ENCODE results near the gene GVQW3. TPM values are rescaled to one million over a fixed set of nuclear protein-coding genes. Genes with fewer than 3 reads are reported as not detected.

The GVQW3 gene
- total RNA-seq, 1 donor from 2014 or later = 0.60 TPM

GRCh38 chr11:76444384-76445120 is 63.4 kb downstream of the GVQW3 start, which contains the start of gene EMSY:
Gene EMSY (plus strand): TSS chr11:76445018. CDS start chr11:76446939, 1,921 bp downstream.
- ATAC-seq (peak; percentile 93), DNase-seq (ENCODE audit: low spot score) (peak; percentile 98)

- peak; percentile 72 for DNase-seq (ENCODE audit: low spot score)
- ATAC-seq = peak; percentile 60
These were observed 64.3 kb downstream of the GVQW3 start for GRCh38 chr11:76445121-76446084.

- no peak for DNase-seq (ENCODE audit: low spot score)
- ATAC-seq = no peak
These were observed 67.4 kb downstream of the GVQW3 start for GRCh38 chr11:76448506-76448905.

GRCh38 chr11:76453248-76453647 is 72.1 kb downstream of the GVQW3 start:
- DNase-seq (ENCODE audit: low spot score) (no peak), ATAC-seq (no peak)

- ATAC-seq (no peak), DNase-seq (ENCODE audit: low spot score) (no peak)
These were observed 74.2 kb downstream of the GVQW3 start for GRCh38 chr11:76455331-76455730.

- ATAC-seq (no peak), DNase-seq (ENCODE audit: low spot score) (no peak)
These were observed 74.8 kb downstream of the GVQW3 start for GRCh38 chr11:76455931-76456330.

GRCh38 chr11:76456571-76456970 is 75.4 kb downstream of the GVQW3 start:
- no peak for DNase-seq (ENCODE audit: low spot score)

More at GRCh38 chr11:76456571-76456970, 75.4 kb downstream of the GVQW3 start:
- ATAC-seq = no peak

Other genes with a start within 250 kb of the GVQW3 start
- gene WNT11, start 174.8 kb upstream of the GVQW3 start, total RNA-seq = 3.4 TPM
- gene THAP12, start 191 bp upstream of the GVQW3 start, total RNA-seq = 11.0 TPM
- gene EMSY, start 63.7 kb downstream of the GVQW3 start, total RNA-seq = 5.6 TPM

Measured in left lobe of liver (tissue), 2 donors.